Immature natural killer cell (primary cell): ENCODE data around the gene DNM1. TPM values are rescaled to one million over a fixed set of nuclear protein-coding genes. Genes with fewer than 3 reads are reported as not detected.
"Not testable (repeated sequence)": the region's sequence is repeated elsewhere in the genome, so short reads cannot be mapped to it uniquely, and the experiment has no call there.

Source experiments
- DNase-seq, 3 donors: peaks; one replicate each; pipeline ENCODE4 v3.0.0; 2022; ENCODE audit warnings: mixed read lengths in 1 of 3
- H3K27ac Mint-ChIP-seq, 6 donors: one replicate each; pipeline ENCODE4 v1.8.0; 2020; ENCODE audit warnings: mixed read lengths in 6 of 6, mild to moderate bottlenecking in 5 of 6, inconsistent platforms in 4 of 6, moderate library complexity in 3 of 6
- H3K27me3 Mint-ChIP-seq, 3 donors: one replicate each; pipeline ENCODE4 v1.8.0; 2020 to 2021; ENCODE audit warnings: low read depth in 3 of 3, mild to moderate bottlenecking in 3 of 3, mixed read lengths in 3 of 3, moderate library complexity in 3 of 3, inconsistent platforms in 1 of 3
- H3K36me3 Mint-ChIP-seq, 3 donors: one replicate each; pipeline ENCODE4 v1.8.0; 2020; ENCODE audit warnings: mixed read lengths in 3 of 3, inconsistent platforms in 2 of 3, mild to moderate bottlenecking in 2 of 3
- H3K4me1 Mint-ChIP-seq, 2 donors: one replicate each; pipeline ENCODE4 v1.8.0; 2020; ENCODE audit warnings: inconsistent platforms in 2 of 2, mild to moderate bottlenecking in 2 of 2, mixed read lengths in 2 of 2, moderate library complexity in 1 of 2
- H3K4me3 Mint-ChIP-seq, 5 donors: one replicate each; pipeline ENCODE4 v1.8.0; 2020; ENCODE audit warnings: mild to moderate bottlenecking in 5 of 5, mixed read lengths in 5 of 5, inconsistent platforms in 3 of 5, moderate library complexity in 3 of 5
- H3K9me3 Mint-ChIP-seq, 6 donors: one replicate each; pipeline ENCODE4 v1.8.0; 2020; ENCODE audit warnings: mild to moderate bottlenecking in 6 of 6, mixed read lengths in 6 of 6, inconsistent platforms in 4 of 6, moderate library complexity in 3 of 6
- polyA plus RNA-seq, 3 donors: library from polyadenylated mRNA; unstranded; fragments of 300-500 nt; fragmentation: Illumina TruSeq; gene quantifications; one replicate each; pipeline ENCODE4 v1.2.3, GENCODE V29; 2021

The DNM1 gene
- polyA plus RNA-seq, 3 donors from 2014 or later, result 0.32 to 0.47 TPM; not detected in 1

- H3K4me1 Mint-ChIP-seq, result peaks cover 12 to 15% of the 10 kb centered on the region in 2 donors
- H3K27me3 Mint-ChIP-seq, result peaks cover 2 to 15% (median 3%) of the 10 kb centered on the region in 3 donors
- no peaks in the 10 kb centered on the region for H3K36me3 Mint-ChIP-seq
- no peak overlapping the region for H3K4me3 Mint-ChIP-seq
- H3K9me3 Mint-ChIP-seq, result no peaks in the 10 kb centered on the region
- H3K27ac Mint-ChIP-seq, result no peak overlapping the region
- DNase-seq, result no peak
Observed at GRCh38 chr9:128215491-128216409, 12.6 kb downstream of the DNM1 start.

GRCh38 chr9:128216781-128217553 is 13.8 kb downstream of the DNM1 start:
- peaks cover 12 to 15% of the 10 kb centered on the region in 2 donors for H3K4me1 Mint-ChIP-seq
- H3K27ac Mint-ChIP-seq, result no peak overlapping the region
- H3K9me3 Mint-ChIP-seq, result no peaks in the 10 kb centered on the region
- H3K36me3 Mint-ChIP-seq, result no peaks in the 10 kb centered on the region
- DNase-seq, result no peak
- peaks cover 0 to 7% (median 0%) of the 10 kb centered on the region in 3 donors for H3K27me3 Mint-ChIP-seq
- H3K4me3 Mint-ChIP-seq, result peak overlapping the region in 1 of 5 donors; percentile 7

GRCh38 chr9:128218172-128218517 is 15.0 kb downstream of the DNM1 start:
- peak overlapping the region in 5 of 6 donors; percentile 3 to 79 (median 62) for H3K27ac Mint-ChIP-seq
- H3K36me3 Mint-ChIP-seq, result no peaks in the 10 kb centered on the region

GRCh38 chr9:128218518-128219389 is 15.6 kb downstream of the DNM1 start:
- Mint-ChIP-seq H3K27ac (peak overlapping the region; percentile 3 to 79 (median 56)), H3K4me1 (peaks cover 12 to 15% of the 10 kb centered on the region in 2 donors), H3K9me3 (no peaks in the 10 kb centered on the region), H3K36me3 (no peaks in the 10 kb centered on the region), H3K27me3 (no peaks in the 10 kb centered on the region), H3K4me3 (peak overlapping the region; percentile 74 to 86 (median 81))
- DNase-seq, result peak; percentile 84 to 87 (median 84)

More at GRCh38 chr9:128218172-128218517, 15.0 kb downstream of the DNM1 start:
- H3K4me1 Mint-ChIP-seq, result peaks cover 12 to 15% of the 10 kb centered on the region in 2 donors
- peak overlapping the region; percentile 74 to 86 (median 81) for H3K4me3 Mint-ChIP-seq
- no peak for DNase-seq
- no peaks in the 10 kb centered on the region for H3K9me3 Mint-ChIP-seq
- H3K27me3 Mint-ChIP-seq, result peaks cover 0 to 3% (median 0%) of the 10 kb centered on the region in 3 donors

- H3K27me3 Mint-ChIP-seq, result no peaks in the 10 kb centered on the region
- no peaks in the 10 kb centered on the region for H3K36me3 Mint-ChIP-seq
- H3K4me3 Mint-ChIP-seq, result no peak overlapping the region
- no peak for DNase-seq
- peaks cover 12 to 15% of the 10 kb centered on the region in 2 donors for H3K4me1 Mint-ChIP-seq
- H3K27ac Mint-ChIP-seq, result no peak overlapping the region
- no peaks in the 10 kb centered on the region for H3K9me3 Mint-ChIP-seq
Observed at GRCh38 chr9:128219831-128220230, 16.7 kb downstream of the DNM1 start.

- Mint-ChIP-seq H3K27ac (no peak overlapping the region), H3K4me3 (no peak overlapping the region), H3K4me1 (peaks cover 12 to 15% of the 10 kb centered on the region in 2 donors), H3K36me3 (no peaks in the 10 kb centered on the region), H3K9me3 (no peaks in the 10 kb centered on the region), H3K27me3 (peaks cover 0 to 2% (median 0%) of the 10 kb centered on the region in 3 donors)
- no peak for DNase-seq
Observed at GRCh38 chr9:128222026-128222425, 18.8 kb downstream of the DNM1 start.

- no peak overlapping the region for H3K4me3 Mint-ChIP-seq
- peaks cover 9 to 11% of the 10 kb centered on the region in 2 donors for H3K4me1 Mint-ChIP-seq
Observed at GRCh38 chr9:128222880-128223670, 19.9 kb downstream of the DNM1 start.

GRCh38 chr9:128224877-128225276 is 21.7 kb downstream of the DNM1 start:
- Mint-ChIP-seq H3K27ac (no peak overlapping the region), H3K36me3 (no peaks in the 10 kb centered on the region), H3K4me3 (no peak overlapping the region), H3K27me3 (peaks cover 0 to 2% (median 0%) of the 10 kb centered on the region in 3 donors), H3K4me1 (no peaks in the 10 kb centered on the region), H3K9me3 (no peaks in the 10 kb centered on the region)
- no peak for DNase-seq

More at GRCh38 chr9:128222880-128223670, 19.9 kb downstream of the DNM1 start:
- DNase-seq, result no peak
- no peaks in the 10 kb centered on the region for H3K36me3 Mint-ChIP-seq
- no peaks in the 10 kb centered on the region for H3K9me3 Mint-ChIP-seq
- no peak overlapping the region for H3K27ac Mint-ChIP-seq
- H3K27me3 Mint-ChIP-seq, result peaks cover 0 to 2% (median 0%) of the 10 kb centered on the region in 3 donors

- Mint-ChIP-seq H3K4me3 (no peak overlapping the region), H3K4me1 (no peaks in the 10 kb centered on the region), H3K27ac (no peak overlapping the region), H3K36me3 (no peaks in the 10 kb centered on the region), H3K27me3 (peaks cover 0 to 2% (median 0%) of the 10 kb centered on the region in 3 donors), H3K9me3 (no peaks in the 10 kb centered on the region)
- DNase-seq, result no peak
Observed at GRCh38 chr9:128225770-128226411, 22.7 kb downstream of the DNM1 start.

GRCh38 chr9:128226412-128226801 is 23.2 kb downstream of the DNM1 start:
- Mint-ChIP-seq H3K27ac (no peak overlapping the region), H3K4me3 (no peak overlapping the region), H3K27me3 (peaks cover 0 to 2% (median 0%) of the 10 kb centered on the region in 3 donors), H3K36me3 (no peaks in the 10 kb centered on the region), H3K9me3 (no peaks in the 10 kb centered on the region), H3K4me1 (no peaks in the 10 kb centered on the region)
- no peak for DNase-seq

GRCh38 chr9:128230897-128231296 is 27.7 kb downstream of the DNM1 start:
- not testable (repeated sequence) for H3K4me1 Mint-ChIP-seq, DNase-seq, H3K27me3 Mint-ChIP-seq, H3K36me3 Mint-ChIP-seq, H3K4me3 Mint-ChIP-seq, H3K9me3 Mint-ChIP-seq, H3K27ac Mint-ChIP-seq
